CD4-positive, alpha-beta memory T cell (primary cell): Measurements from ENCODE around the gene CEP76. TPM values are rescaled to one million over a fixed set of nuclear protein-coding genes. Genes with fewer than 3 reads are reported as not detected.
A peak's percentile ranks its signal among the peaks of the same experiment; 100 is the strongest.

Source experiments
- CTCF ChIA-PET: fragments of 350-600 bp; sonication (Branson Sonifier 250); formaldehyde crosslinking; loops from one replicate; lab custom pipeline; 2021; ENCODE audit warnings: inconsistent platforms; ENCODE audit not compliant: partially characterized antibody; lab: Charles Lee
- POLR2A ChIA-PET: fragments of 350-600 bp; sonication (Branson Sonifier 250); formaldehyde crosslinking; loops from one replicate; lab custom pipeline; 2021; ENCODE audit not compliant: partially characterized antibody; lab: Charles Lee
- DNase-seq, 5 donors: peaks; one replicate each; pipeline versions ENCODE4 v3.0.0 to v3.0.0-alpha.2; 2020 to 2022; ENCODE audit warnings: mixed read lengths in 1 of 5
- H3K27ac ChIP-seq: one replicate; pipeline ENCODE4 v1.7.0; 2013; ENCODE audit warnings: low read depth, low read length
- H3K27me3 ChIP-seq: 2 replicates; pipeline ENCODE4 v1.7.0; 2013; ENCODE audit warnings: mild to moderate bottlenecking, low read length, moderate library complexity; ENCODE audit not compliant: insufficient read depth
- H3K36me3 ChIP-seq: 2 replicates; pipeline ENCODE4 v1.7.0; 2013; ENCODE audit warnings: mild to moderate bottlenecking, low read length, moderate library complexity; ENCODE audit not compliant: insufficient read depth
- H3K4me1 ChIP-seq: 2 replicates; pipeline ENCODE4 v1.7.0; 2013; ENCODE audit warnings: mild to moderate bottlenecking, low read length, moderate library complexity; ENCODE audit not compliant: insufficient read depth
- H3K4me3 ChIP-seq, 2 donors: one replicate each; pipeline ENCODE4 v1.7.0; 2013; ENCODE audit warnings: low read length in 2 of 2, mild to moderate bottlenecking in 1 of 2
- H3K9me3 ChIP-seq, 2 donors: one replicate each; pipeline ENCODE4 v1.7.0; 2013; ENCODE audit warnings: low read length in 2 of 2, control low read depth in 1 of 2; ENCODE audit not compliant: control insufficient read depth in 1 of 2
- H3K27ac Mint-ChIP-seq, 7 donors: one replicate each; pipeline ENCODE4 v1.8.0; 2020 to 2021; ENCODE audit warnings: mixed read lengths in 7 of 7, mild to moderate bottlenecking in 6 of 7, inconsistent platforms in 3 of 7, moderate library complexity in 3 of 7
- H3K27me3 Mint-ChIP-seq, 2 donors: one replicate each; pipeline ENCODE4 v1.8.0; 2020 to 2021; ENCODE audit warnings: mixed read lengths in 2 of 2
- H3K36me3 Mint-ChIP-seq, 2 donors: one replicate each; pipeline ENCODE4 v1.8.0; 2020 to 2021; ENCODE audit warnings: mixed read lengths in 2 of 2, inconsistent platforms in 1 of 2, mild to moderate bottlenecking in 1 of 2
- H3K4me1 Mint-ChIP-seq, 4 donors: one replicate each; pipeline ENCODE4 v1.8.0; 2020 to 2021; ENCODE audit warnings: mixed read lengths in 4 of 4, mild to moderate bottlenecking in 1 of 4
- H3K4me3 Mint-ChIP-seq, 8 donors: one replicate each; pipeline ENCODE4 v1.8.0; 2020 to 2021; ENCODE audit warnings: mixed read lengths in 8 of 8, mild to moderate bottlenecking in 7 of 8, moderate library complexity in 6 of 8, inconsistent platforms in 3 of 8
- H3K9me3 Mint-ChIP-seq, 8 donors: one replicate each; pipeline ENCODE4 v1.8.0; 2020 to 2021; ENCODE audit warnings: mixed read lengths in 8 of 8, mild to moderate bottlenecking in 5 of 8, inconsistent platforms in 3 of 8, moderate library complexity in 1 of 8
- intact Hi-C: fragments of 100-400 bp; cut with micrococcal nuclease; formaldehyde crosslinking; loops from one replicate; pipeline ENCODE4 v1.15.1; 2023
- polyA plus RNA-seq, 2 donors: library from polyadenylated mRNA; unstranded; fragments of 300-500 nt; fragmentation: Illumina TruSeq; gene quantifications; one replicate each; pipeline ENCODE4 v1.2.3, GENCODE V29; 2021
- total RNA-seq, 2 experiments: library from RNA; stranded (reverse); gene quantifications; one replicate each; pipeline ENCODE4 v1.2.3, GENCODE V29; 2021

Gene CEP76
- total and polyA plus RNA-seq, 4 experiments from 2014 or later = 3.6 to 13.1 (median 8.9) TPM

DNA sequence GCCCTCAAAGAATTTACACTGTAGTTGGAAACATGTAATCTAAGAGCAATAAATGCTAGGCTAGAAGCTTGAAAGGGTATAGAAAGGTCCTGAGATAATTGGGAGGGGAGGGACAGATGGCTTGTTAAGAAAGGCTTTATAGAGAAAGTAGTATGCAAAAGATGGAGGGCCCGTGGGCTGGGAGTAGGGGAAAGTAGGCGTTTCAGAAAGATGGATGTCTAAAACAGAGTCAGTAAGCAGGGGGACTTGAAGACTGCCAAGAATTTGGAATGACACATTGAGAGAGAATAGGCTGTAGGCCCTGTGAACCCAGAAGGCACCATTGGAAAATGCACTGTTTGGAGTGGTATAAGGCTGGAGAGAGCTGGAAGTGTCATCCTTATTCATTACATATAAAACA is 1.1 kb upstream of the CEP76 start:
- Histone ChIP-seq H3K27ac (peak overlapping the region; percentile 93), H3K36me3 (peaks cover 18% of the 10 kb centered on the region), H3K4me1 (peaks cover 46% of the 10 kb centered on the region), H3K9me3 (no peaks in the 10 kb centered on the region), H3K4me3 (peak overlapping the region; percentile 82 to 99), H3K27me3 (no peaks in the 10 kb centered on the region)
- H3K9me3 Mint-ChIP-seq = no peaks in the 10 kb centered on the region
- peak overlapping the region; percentile 89 to 100 (median 96) for H3K27ac Mint-ChIP-seq
- no peak for DNase-seq
- intact Hi-C loops = loop anchor here (2.0 to 5.0 kb wide), 5 partner anchors 47 to 1024 kb away; partner anchors contain the start of genes CEP192, CHMP1B, FAM210A and RNMT
- H3K4me1 Mint-ChIP-seq = peaks cover 32 to 61% (median 45%) of the 10 kb centered on the region in 4 donors
- no peaks in the 10 kb centered on the region for H3K27me3 Mint-ChIP-seq
- CTCF ChIA-PET = interaction anchor here (1.2 to 3.0 kb wide), 3 partner anchors 24 to 230 kb away, joined by 3 to 12 read pairs (median 4); no protein-coding TSS in a partner anchor
- POLR2A ChIA-PET = interaction anchor here (3.2 to 4.4 kb wide), 2 partner anchors 244 to 327 kb away, joined by 21 to 40 read pairs; partner anchors contain the start of genes AFG3L2 and SEH1L
- H3K36me3 Mint-ChIP-seq = peaks cover 16 to 55% of the 10 kb centered on the region in 2 donors
- H3K4me3 Mint-ChIP-seq = peak overlapping the region; percentile 87 to 100 (median 98)

DNA sequence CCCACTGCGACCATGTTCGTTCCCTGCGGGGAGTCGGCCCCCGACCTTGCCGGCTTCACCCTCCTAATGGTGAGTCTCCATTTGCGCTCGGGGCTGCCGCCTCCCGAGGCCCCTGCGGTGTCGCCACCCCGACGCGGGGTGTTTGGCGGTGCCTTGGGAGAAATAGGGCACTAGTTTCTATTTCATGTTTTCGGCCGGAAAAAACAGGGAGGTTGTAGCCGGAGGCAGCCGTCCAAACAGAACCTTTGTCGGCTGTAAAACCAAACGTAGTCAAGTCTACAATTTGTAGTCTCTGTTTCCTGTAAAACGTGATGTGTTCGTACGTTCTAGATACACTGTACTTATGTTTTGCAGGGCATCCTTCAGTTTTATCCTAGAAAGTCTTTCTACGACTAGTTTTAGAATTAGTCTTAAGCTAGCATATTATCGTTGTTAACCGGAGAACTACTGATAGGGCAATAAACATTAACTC is 609 bp upstream of the CEP76 start:
- H3K9me3 Mint-ChIP-seq = no peaks in the 10 kb centered on the region
- H3K27me3 Mint-ChIP-seq = no peaks in the 10 kb centered on the region
- Histone ChIP-seq H3K4me3 (peak overlapping the region; percentile 82 to 99), H3K4me1 (peaks cover 46% of the 10 kb centered on the region), H3K36me3 (peaks cover 16% of the 10 kb centered on the region), H3K9me3 (no peaks in the 10 kb centered on the region), H3K27me3 (no peaks in the 10 kb centered on the region), H3K27ac (peak overlapping the region; percentile 93)
- ChIA-PET CTCF (interaction anchor here (1.2 to 3.0 kb wide), 3 partner anchors 24 to 231 kb away, joined by 3 to 12 read pairs (median 4); no protein-coding TSS in a partner anchor), POLR2A (interaction anchor here (1.3 to 4.4 kb wide), 7 partner anchors 8 to 327 kb away, joined by 4 to 40 read pairs (median 11); partner anchors contain the start of genes AFG3L2, CEP192, PTPN2 and SEH1L)
- H3K4me1 Mint-ChIP-seq = peaks cover 33 to 61% (median 48%) of the 10 kb centered on the region in 4 donors
- H3K4me3 Mint-ChIP-seq = peak overlapping the region; percentile 87 to 100 (median 98)
- peak overlapping the region; percentile 89 to 100 (median 96) for H3K27ac Mint-ChIP-seq
- peaks cover 21 to 57% of the 10 kb centered on the region in 2 donors for H3K36me3 Mint-ChIP-seq
- intact Hi-C loops = loop anchor here (2.0 to 5.0 kb wide), 5 partner anchors 46 to 1024 kb away; partner anchors contain the start of genes CEP192, CHMP1B, FAM210A and RNMT
- DNase-seq = no peak

DNA sequence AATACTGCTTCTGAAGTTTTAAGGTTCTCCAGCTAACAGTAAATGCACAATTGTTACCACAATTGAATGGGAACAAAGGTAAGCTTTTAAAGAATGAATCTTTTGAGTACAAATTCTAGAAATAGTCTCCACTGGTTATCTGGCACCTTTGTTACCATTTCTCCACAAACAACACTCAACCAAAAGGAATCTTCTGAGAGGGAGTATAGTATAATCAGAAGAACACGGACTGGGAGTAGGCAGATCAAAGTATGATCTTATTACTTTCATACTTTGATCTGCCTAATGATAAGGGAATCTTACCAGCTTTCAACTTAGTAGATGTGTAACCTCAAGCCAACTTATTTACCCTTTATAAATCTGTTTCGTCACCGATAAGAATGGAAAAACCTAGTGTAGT is 1.4 kb downstream of the CEP76 start:
- H3K4me3 ChIP-seq = peak overlapping the region; percentile 82 to 99
- DNase-seq = no peak
- no peaks in the 10 kb centered on the region for H3K9me3 ChIP-seq
- peaks cover 4% of the 10 kb centered on the region for H3K36me3 ChIP-seq
- Mint-ChIP-seq H3K27ac (peak overlapping the region; percentile 89 to 100 (median 96)), H3K36me3 (peaks cover 15 to 48% of the 10 kb centered on the region in 2 donors), H3K4me3 (peak overlapping the region; percentile 87 to 100 (median 98)), H3K4me1 (peaks cover 32 to 55% (median 45%) of the 10 kb centered on the region in 4 donors), H3K27me3 (no peaks in the 10 kb centered on the region), H3K9me3 (no peaks in the 10 kb centered on the region)
- H3K27me3 ChIP-seq = no peaks in the 10 kb centered on the region
- CTCF ChIA-PET = interaction anchor here (0.6 to 3.0 kb wide), 3 partner anchors 25 to 308 kb away, joined by 3 to 12 read pairs (median 7); no protein-coding TSS in a partner anchor
- H3K27ac ChIP-seq = peak overlapping the region; percentile 93
- H3K4me1 ChIP-seq = peaks cover 46% of the 10 kb centered on the region
- intact Hi-C loops = loop anchor here (5.0 kb wide), 2 partner anchors 309 to 1026 kb away; partner anchors contain the start of genes FAM210A and RNMT
- POLR2A ChIA-PET = interaction anchor here (1.2 to 4.4 kb wide), 5 partner anchors 10 to 325 kb away, joined by 3 to 40 read pairs (median 11); partner anchors contain the start of genes AFG3L2, CEP192 and SEH1L

- no peaks in the 10 kb centered on the region for H3K27me3 Mint-ChIP-seq
- peaks cover 23 to 43% (median 34%) of the 10 kb centered on the region in 4 donors for H3K4me1 Mint-ChIP-seq
- Histone ChIP-seq H3K4me1 (peaks cover 34% of the 10 kb centered on the region), H3K36me3 (no peaks in the 10 kb centered on the region), H3K4me3 (no peak overlapping the region), H3K9me3 (no peaks in the 10 kb centered on the region), H3K27me3 (no peaks in the 10 kb centered on the region), H3K27ac (no peak overlapping the region)
- CTCF ChIA-PET = no interaction called here
- intact Hi-C loops = loop anchor here (5.0 kb wide), 2 partner anchors 307 to 1028 kb away; partner anchors contain the start of genes FAM210A and RNMT
- POLR2A ChIA-PET = no interaction called here
- H3K4me3 Mint-ChIP-seq = no peak overlapping the region
- H3K36me3 Mint-ChIP-seq = peaks cover 15 to 44% of the 10 kb centered on the region in 2 donors
- no peak overlapping the region for H3K27ac Mint-ChIP-seq
- no peak for DNase-seq
- no peaks in the 10 kb centered on the region for H3K9me3 Mint-ChIP-seq
Observed at GRCh38 chr18:12699747-12700146, 2.8 kb downstream of the CEP76 start.

- Histone ChIP-seq H3K27ac (no peak overlapping the region), H3K27me3 (no peaks in the 10 kb centered on the region), H3K4me1 (no peaks in the 10 kb centered on the region), H3K4me3 (no peak overlapping the region), H3K9me3 (no peaks in the 10 kb centered on the region), H3K36me3 (no peaks in the 10 kb centered on the region)
- ChIA-PET CTCF (no interaction called here), POLR2A (no interaction called here)
- Mint-ChIP-seq H3K4me3 (no peak overlapping the region), H3K27ac (peak overlapping the region in 1 of 7 donors; percentile 25), H3K36me3 (peaks cover 23 to 26% of the 10 kb centered on the region in 2 donors), H3K27me3 (no peaks in the 10 kb centered on the region), H3K9me3 (no peaks in the 10 kb centered on the region), H3K4me1 (peaks cover 0 to 11% (median 4%) of the 10 kb centered on the region in 4 donors)
- intact Hi-C loops = no loop called here
- DNase-seq = no peak
Observed at GRCh38 chr18:12694032-12694431, 8.5 kb downstream of the CEP76 start.

GRCh38 chr18:12692206-12692605 is 10.3 kb downstream of the CEP76 start:
- POLR2A ChIA-PET = no interaction called here
- intact Hi-C loops = no loop called here
- peaks cover 15 to 19% of the 10 kb centered on the region in 2 donors for H3K36me3 Mint-ChIP-seq
- CTCF ChIA-PET = interaction anchor here (0.7 kb wide), 1 partner anchor 24 kb away, joined by 3 read pairs; no protein-coding TSS in a partner anchor
- no peaks in the 10 kb centered on the region for H3K27me3 Mint-ChIP-seq
- peaks cover 0 to 8% (median 2%) of the 10 kb centered on the region in 4 donors for H3K4me1 Mint-ChIP-seq
- no peaks in the 10 kb centered on the region for H3K36me3 ChIP-seq
- no peak for DNase-seq
- H3K4me3 Mint-ChIP-seq = no peak overlapping the region
- no peaks in the 10 kb centered on the region for H3K9me3 ChIP-seq
- no peak overlapping the region for H3K27ac ChIP-seq
- no peaks in the 10 kb centered on the region for H3K4me1 ChIP-seq
- H3K27ac Mint-ChIP-seq = peak overlapping the region in 1 of 7 donors; percentile 23
- no peaks in the 10 kb centered on the region for H3K9me3 Mint-ChIP-seq
- no peak overlapping the region for H3K4me3 ChIP-seq
- no peaks in the 10 kb centered on the region for H3K27me3 ChIP-seq

GRCh38 chr18:12689256-12689850 is 13.2 kb downstream of the CEP76 start:
- DNase-seq = no peak

More at GRCh38 chr18:12689256-12689850, 13.2 kb downstream of the CEP76 start:
- H3K9me3 ChIP-seq = no peaks in the 10 kb centered on the region
- H3K36me3 ChIP-seq = no peaks in the 10 kb centered on the region
- CTCF ChIA-PET = no interaction called here
- H3K27me3 ChIP-seq = no peaks in the 10 kb centered on the region
- Mint-ChIP-seq H3K9me3 (no peaks in the 10 kb centered on the region), H3K36me3 (peaks cover 11 to 14% of the 10 kb centered on the region in 2 donors), H3K27me3 (no peaks in the 10 kb centered on the region), H3K4me3 (no peak overlapping the region), H3K27ac (no peak overlapping the region), H3K4me1 (peaks cover 0 to 6% (median 2%) of the 10 kb centered on the region in 4 donors)
- no peaks in the 10 kb centered on the region for H3K4me1 ChIP-seq
- no peak overlapping the region for H3K27ac ChIP-seq
- intact Hi-C loops = no loop called here
- POLR2A ChIA-PET = no interaction called here
- no peak overlapping the region for H3K4me3 ChIP-seq
